Type B pancreatic cell (in vitro differentiated cells): ENCODE data around the gene MTA2. TPM values are rescaled to one million over a fixed set of nuclear protein-coding genes. Genes with fewer than 3 reads are reported as not detected.

Source experiments
- DNase-seq: peaks from one replicate; pipeline ENCODE4 v3.0.0; 2021; ENCODE audit warnings: mixed read lengths; ENCODE audit not compliant: unreplicated experiment; ENCODE audit errors: extremely low spot score
- H3K27ac Mint-ChIP-seq: 2 replicates; pipeline ENCODE4 v1.8.0; 2021; ENCODE audit warnings: mild to moderate bottlenecking, mixed read lengths
- H3K27me3 Mint-ChIP-seq: 2 replicates; pipeline ENCODE4 v1.8.0; 2021; ENCODE audit warnings: mixed read lengths
- H3K36me3 Mint-ChIP-seq: 2 replicates; pipeline ENCODE4 v1.8.0; 2021; ENCODE audit warnings: mixed read lengths
- H3K4me1 Mint-ChIP-seq: one replicate; pipeline ENCODE4 v1.8.0; 2021; ENCODE audit warnings: mixed read lengths; ENCODE audit not compliant: unreplicated experiment
- H3K4me3 Mint-ChIP-seq: 2 replicates; pipeline ENCODE4 v1.8.0; 2021; ENCODE audit warnings: mild to moderate bottlenecking, mixed read lengths
- H3K9me3 Mint-ChIP-seq: 2 replicates; pipeline ENCODE4 v1.8.0; 2021; ENCODE audit warnings: mixed read lengths
- CTCF ChIP-seq: fragments of 200-600 bp; sonication (generic); conservative IDR thresholded peaks from 2 replicates; pipeline ENCODE4 v1.5.0; 2021; ENCODE audit warnings: antibody characterized with exemption, mild to moderate bottlenecking
- microRNA-seq: library from miRNA; unstranded; fragments of <30 nt; microRNA quantifications from one replicate; pipeline ENCODE4, GENCODE V29; 2020
- total RNA-seq: library from RNA; stranded (reverse); gene quantifications from 2 replicates; pipeline ENCODE4 v1.2.1, GENCODE V29; 2021; ENCODE audit warnings: low replicate concordance

The MTA2 gene
- total RNA-seq, 1 donor from 2014 or later, result 152 TPM

- peak overlapping the region; percentile 97 for H3K27ac Mint-ChIP-seq
- peak overlapping the region; percentile 97 for H3K4me3 Mint-ChIP-seq
- TF ChIP-seq CTCF, result peak; percentile 13
- H3K9me3 Mint-ChIP-seq, result no peaks in the 10 kb centered on the region
- H3K27me3 Mint-ChIP-seq, result no peaks in the 10 kb centered on the region
- H3K4me1 Mint-ChIP-seq, result peaks cover 41% of the 10 kb centered on the region
- DNase-seq, result peak; percentile 95
- no peaks in the 10 kb centered on the region for H3K36me3 Mint-ChIP-seq
Observed at GRCh38 chr11:62545437-62546243, 56.0 kb downstream of the MTA2 start.

DNA sequence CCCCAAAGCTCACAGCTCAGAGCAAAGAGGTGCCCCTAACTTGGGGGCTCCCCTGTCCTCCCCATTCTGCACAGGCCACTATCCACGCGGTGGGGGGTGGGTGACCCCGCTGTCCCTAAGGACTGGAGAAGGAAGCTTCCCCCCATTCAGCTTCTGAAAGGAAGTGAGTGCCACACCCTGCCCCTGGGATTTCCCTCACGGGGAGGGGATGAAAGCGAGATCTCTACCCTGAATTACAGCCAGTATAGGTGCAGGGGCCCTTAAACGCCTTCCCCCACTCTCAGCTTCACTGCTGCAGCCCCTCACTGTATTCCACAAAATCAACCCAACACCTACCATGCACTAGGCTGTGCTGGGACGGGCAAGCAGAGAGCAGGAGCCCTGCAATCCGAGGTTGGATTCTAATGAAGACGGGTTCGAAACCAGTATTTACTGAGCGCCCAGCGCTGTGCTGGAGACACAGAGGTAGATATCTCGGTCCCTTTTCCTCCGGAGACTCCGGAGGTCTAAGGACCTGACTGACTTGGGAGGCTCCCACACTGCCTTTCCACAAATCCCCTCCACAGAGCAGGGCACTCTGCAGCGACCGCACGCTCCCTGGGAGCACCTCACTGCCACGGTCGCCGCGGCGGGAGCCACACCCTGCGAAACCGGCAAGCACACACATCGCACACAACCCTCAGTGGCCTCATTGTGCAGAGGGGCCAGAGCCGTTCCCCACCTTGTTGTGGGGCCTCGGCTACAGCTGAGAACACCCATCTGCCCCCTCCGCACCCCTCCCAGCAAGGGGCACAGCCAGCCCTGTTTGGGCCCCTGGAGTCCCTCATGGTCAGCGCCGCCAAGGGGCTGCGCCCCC, 56.9 kb downstream of the MTA2 start:
- H3K27ac Mint-ChIP-seq, result peak overlapping the region; percentile 97
- H3K36me3 Mint-ChIP-seq, result no peaks in the 10 kb centered on the region
- no peak for TF ChIP-seq CTCF
- no peak for DNase-seq
- peak overlapping the region; percentile 97 for H3K4me3 Mint-ChIP-seq
- no peaks in the 10 kb centered on the region for H3K27me3 Mint-ChIP-seq
- peaks cover 46% of the 10 kb centered on the region for H3K4me1 Mint-ChIP-seq
- H3K9me3 Mint-ChIP-seq, result no peaks in the 10 kb centered on the region

- Mint-ChIP-seq H3K27ac (peak overlapping the region; percentile 97), H3K4me1 (peaks cover 48% of the 10 kb centered on the region), H3K4me3 (peak overlapping the region; percentile 97), H3K27me3 (no peaks in the 10 kb centered on the region), H3K36me3 (no peaks in the 10 kb centered on the region), H3K9me3 (no peaks in the 10 kb centered on the region)
- DNase-seq, result no peak
- TF ChIP-seq CTCF, result no peak
Observed at GRCh38 chr11:62543680-62544444, 57.8 kb downstream of the MTA2 start.

Small RNA genes within 50 kb of the gene (microRNA-seq; reads per million reads assigned to microRNA genes)
- gene MIR6747, result 1.1 reads per million

Other genes with a start within 250 kb of the MTA2 start
- not detected in 2 replicates for gene SCGB1A1, start 182.8 kb downstream of the MTA2 start, total RNA-seq
- gene AHNAK, start 55.1 kb downstream of the MTA2 start, total RNA-seq, result 302 and 656 TPM in 2 replicates
- 1,846 and 2,051 TPM in 2 replicates for gene EEF1G, start 28.0 kb downstream of the MTA2 start, total RNA-seq
- 15.0 and 22.1 TPM in 2 replicates for gene TUT1, start 10.3 kb downstream of the MTA2 start, total RNA-seq
- 46.0 and 76.0 TPM in 2 replicates for gene EML3, start 10.9 kb upstream of the MTA2 start, total RNA-seq
- gene ROM1, start 11.4 kb upstream of the MTA2 start, total RNA-seq, result 1.4 and 1.8 TPM in 2 replicates
- 43.4 and 50.0 TPM in 2 replicates for gene B3GAT3, start 20.1 kb upstream of the MTA2 start, total RNA-seq
- gene GANAB, start 44.7 kb upstream of the MTA2 start, total RNA-seq, result 278 and 372 TPM in 2 replicates
- 26.5 and 28.3 TPM in 2 replicates for gene INTS5, start 51.4 kb upstream of the MTA2 start, total RNA-seq
- 69.1 and 69.2 TPM in 2 replicates for gene C11orf98, start 63.3 kb upstream of the MTA2 start, total RNA-seq
- gene CSKMT, start 63.4 kb upstream of the MTA2 start, total RNA-seq, result 17.7 and 28.0 TPM in 2 replicates
- gene UQCC3, start 69.8 kb upstream of the MTA2 start, total RNA-seq, result 11.2 and 11.7 TPM in 2 replicates
- 6.1 and 8.1 TPM in 2 replicates for gene LBHD1, start 70.4 kb upstream of the MTA2 start, total RNA-seq
- 76.5 and 113 TPM in 2 replicates for gene UBXN1, start 77.2 kb upstream of the MTA2 start, total RNA-seq
- gene LRRN4CL, start 87.7 kb upstream of the MTA2 start, total RNA-seq, result 0.21 and 1.0 TPM in 2 replicates
- 93.5 and 94.6 TPM in 2 replicates for gene BSCL2, start 105.6 kb upstream of the MTA2 start, total RNA-seq
- 0.88 and 4.7 TPM in 2 replicates for gene GNG3, start 105.8 kb upstream of the MTA2 start, total RNA-seq
- 44.8 and 63.7 TPM in 2 replicates for gene HNRNPUL2, start 125.6 kb upstream of the MTA2 start, total RNA-seq
- 34.1 and 39.0 TPM in 2 replicates for gene TTC9C, start 126.6 kb upstream of the MTA2 start, total RNA-seq
- gene ZBTB3, start 152.3 kb upstream of the MTA2 start, total RNA-seq, result 6.3 and 10.1 TPM in 2 replicates
- 68.8 and 98.7 TPM in 2 replicates for gene POLR2G, start 159.7 kb upstream of the MTA2 start, total RNA-seq
- 23.8 and 37.6 TPM in 2 replicates for gene TAF6L, start 169.5 kb upstream of the MTA2 start, total RNA-seq
- gene TMEM179B, start 185.5 kb upstream of the MTA2 start, total RNA-seq, result 41.1 and 53.1 TPM in 2 replicates
- 21.9 and 23.3 TPM in 2 replicates for gene TMEM223, start 190.1 kb upstream of the MTA2 start, total RNA-seq
- gene NXF1, start 203.6 kb upstream of the MTA2 start, total RNA-seq, result 111 TPM in 2 replicates
- 42.4 and 51.7 TPM in 2 replicates for gene STX5, start 230.2 kb upstream of the MTA2 start, total RNA-seq
- gene TEX54, start 231.0 kb upstream of the MTA2 start, total RNA-seq, result not detected in 2 replicates
- gene WDR74, start 237.7 kb upstream of the MTA2 start, total RNA-seq, result 47.6 and 58.3 TPM in 2 replicates